Smooth muscle cell (in vitro differentiated cells): Measurements from ENCODE around the gene SLC51A. TPM values are rescaled to one million over a fixed set of nuclear protein-coding genes. Genes with fewer than 3 reads are reported as not detected.

Source experiments
- DNase-seq: peaks from one replicate; lab custom pipeline; 2025; ENCODE audit not compliant: unreplicated experiment; lab: John Stamatoyannopoulos, UW
- H2AFZ ChIP-seq: fragments of 200-600 bp; sonication (generic); 2 replicates; pipeline ENCODE4 v1.6.0; 2016; ENCODE audit warnings: antibody characterized with exemption, low read depth, mild to moderate bottlenecking
- H3F3A ChIP-seq: fragments of 200-600 bp; sonication (generic); 2 replicates; pipeline ENCODE4 v1.6.0; 2017; ENCODE audit warnings: antibody characterized with exemption, low read depth
- H3K27ac ChIP-seq: fragments of 200-600 bp; sonication (generic); 2 replicates; pipeline ENCODE4 v1.5.1; 2016; ENCODE audit warnings: low read depth, mild to moderate bottlenecking
- H3K27me3 ChIP-seq: fragments of 200-600 bp; sonication (generic); 2 replicates; pipeline ENCODE4 v1.6.1; 2016; ENCODE audit warnings: low read depth, mild to moderate bottlenecking
- H3K36me3 ChIP-seq: fragments of 200-600 bp; sonication (generic); 2 replicates; pipeline ENCODE4 v1.5.1; 2016; ENCODE audit warnings: low read depth
- H3K4me1 ChIP-seq: fragments of 200-600 bp; sonication (generic); 2 replicates; pipeline ENCODE4 v1.5.1; 2016; ENCODE audit warnings: low read depth
- H3K4me2 ChIP-seq: fragments of 200-600 bp; sonication (generic); 2 replicates; pipeline ENCODE4 v1.6.0; 2016; ENCODE audit warnings: mild to moderate bottlenecking
- H3K4me3 ChIP-seq: fragments of 200-600 bp; sonication (generic); 2 replicates; pipeline ENCODE4 v1.5.1; 2016; ENCODE audit warnings: mild to moderate bottlenecking
- H3K79me2 ChIP-seq: fragments of 200-600 bp; sonication (generic); 2 replicates; pipeline ENCODE4 v1.6.0; 2016; ENCODE audit warnings: low read depth, mild to moderate bottlenecking
- H3K9ac ChIP-seq: fragments of 200-600 bp; sonication (generic); 2 replicates; pipeline ENCODE4 v1.6.0; 2016; ENCODE audit warnings: low read depth
- H3K9me3 ChIP-seq: fragments of 200-600 bp; sonication (generic); replicated peaks from 2 replicates; pipeline ENCODE4 v1.5.1; 2016; ENCODE audit warnings: low read depth
- H4K20me1 ChIP-seq: fragments of 200-600 bp; sonication (generic); 2 replicates; pipeline ENCODE4 v1.6.0; 2016; ENCODE audit warnings: low read depth
- CTCF ChIP-seq: fragments of 200-600 bp; sonication (generic); IDR thresholded peaks from 2 replicates; pipeline ENCODE4 v1.5.1; 2017; ENCODE audit warnings: borderline replicate concordance, mild to moderate bottlenecking, antibody characterized with exemption; ENCODE audit not compliant: insufficient read depth, poor library complexity, severe bottlenecking
- WGBS: methylation state at CpG from one replicate; pipeline ENCODE4 v1.1.7; 2016; ENCODE audit warnings: low lambda C conversion rate; 5-methylcytosine and 5-hydroxymethylcytosine counted together
- polyA plus RNA-seq: library from polyadenylated mRNA; unstranded; fragments of >200 nt; fragmentation: Nextera tagmentation; extraction: Ambion mirVana; gene quantifications from 2 replicates; pipeline ENCODE4 v1.2.1, GENCODE V29; 2016
- small RNA-seq: library from RNA; depleted of rRNA; stranded (forward); fragments of <200 nt; gene quantifications from one replicate; pipeline ENCODE3, GENCODE V24; 2014
- total RNA-seq: library from RNA; depleted of rRNA; stranded (reverse); fragments of >200 nt; gene quantifications from 2 replicates; pipeline ENCODE4 v1.2.3, GENCODE V29; 2014

Gene SLC51A
- total and polyA plus RNA-seq, 2 experiments from 2014 or later, result 1.8 TPM; not detected in 1

- Histone ChIP-seq H2AFZ (no peak overlapping the region), H3K9ac (no peak overlapping the region), H3F3A (peaks cover 7% of the 10 kb centered on the region), H3K9me3 (no peaks in the 10 kb centered on the region), H3K4me2 (no peak overlapping the region), H4K20me1 (peaks cover 68% of the 10 kb centered on the region), H3K4me3 (no peak overlapping the region), H3K27ac (no peak overlapping the region), H3K27me3 (no peaks in the 10 kb centered on the region), H3K79me2 (peaks cover 97% of the 10 kb centered on the region), H3K36me3 (no peaks in the 10 kb centered on the region), H3K4me1 (peaks cover 13% of the 10 kb centered on the region)
- no peak for DNase-seq
- WGBS, result 84% methylated on average over 4 of the region's 4 CpGs
- TF ChIP-seq CTCF, result no peak
Observed at GRCh38 chr3:196281962-196282361, 65.6 kb downstream of the SLC51A start.

Small RNA genes within 50 kb of the gene (small RNA-seq; reads per million reads assigned to genes)
- not detected for gene RF00019

Other genes with a start within 250 kb of the SLC51A start
- 39.0 and 55.1 TPM in 2 replicates for gene TFRC, start 134.4 kb upstream of the SLC51A start, total RNA-seq
- gene TFRC, start 134.4 kb upstream of the SLC51A start, polyA plus RNA-seq, result 17.1 and 22.1 TPM in 2 replicates
- gene ZDHHC19, start 5.1 kb upstream of the SLC51A start, total RNA-seq, result not detected in 2 replicates
- 0.13 TPM in 1 of 2 replicates, not detected in the other for gene ZDHHC19, start 5.1 kb upstream of the SLC51A start, polyA plus RNA-seq
- 58.3 and 68.3 TPM in 2 replicates for gene PCYT1A, start 71.2 kb downstream of the SLC51A start, total RNA-seq
- gene PCYT1A, start 71.2 kb downstream of the SLC51A start, polyA plus RNA-seq, result 19.7 and 23.1 TPM in 2 replicates
- 12.5 and 24.5 TPM in 2 replicates for gene DYNLT2B, start 101.7 kb downstream of the SLC51A start, total RNA-seq
- gene DYNLT2B, start 101.7 kb downstream of the SLC51A start, polyA plus RNA-seq, result 22.8 and 34.2 TPM in 2 replicates
- gene TM4SF19, start 121.9 kb downstream of the SLC51A start, total RNA-seq, result 1.3 TPM in 1 of 2 replicates, not detected in the other
- gene TM4SF19, start 121.9 kb downstream of the SLC51A start, polyA plus RNA-seq, result not detected in 2 replicates
- gene UBXN7, start 215.9 kb downstream of the SLC51A start, total RNA-seq, result 26.5 and 32.2 TPM in 2 replicates
- 26.7 and 27.7 TPM in 2 replicates for gene UBXN7, start 215.9 kb downstream of the SLC51A start, polyA plus RNA-seq